ENCODE data around the gene BAHCC1. TPM values are rescaled to one million over a fixed set of nuclear protein-coding genes. Genes with fewer than 3 reads are reported as not detected.

BAHCC1 gene
- total and polyA plus RNA-seq, 9 of the 15 experiments (the other 6 are each of a cell fraction or from before 2014, with no cell fraction given): 0.14 to 26.9 (median 5.0) TPM

GRCh38 chr17:81473019-81473418 lies 77.8 kb downstream of the BAHCC1 start (continued):
- TF ChIP-seq ZNF121 (CRISPR knock-in tag; conservative IDR thresholded peaks at IDR 0.05): no peak
- TF ChIP-seq UBTF (IDR thresholded peaks at IDR 0.05; ENCODE audit: borderline replicate concordance in 1 of 2, low read depth in 2 of 2, low read length in 2 of 2): no peak
- TF ChIP-seq CHD1 (IDR thresholded peaks at IDR 0.05; ENCODE audit: low read length): no peak
- TF ChIP-seq PURB (CRISPR knock-in tag; IDR thresholded peaks at IDR 0.05; ENCODE audit: low read depth): no peak
- no peak for TF ChIP-seq TEAD2 (tag; IDR thresholded peaks at IDR 0.05)
- no peak for TF ChIP-seq RBBP5 (IDR thresholded peaks at IDR 0.05; ENCODE audit: borderline replicate concordance, insufficient read depth, low read length, poor library complexity, severe bottlenecking)
- no peak for TF ChIP-seq SIN3A (IDR thresholded peaks at IDR 0.05; ENCODE audit: borderline replicate concordance in 2 of 2, control insufficient read depth in 1 of 2, low read depth in 2 of 2, low read length in 2 of 2)

GRCh38 chr17:81474958-81475357 lies 79.7 kb downstream of the BAHCC1 start:
- H3K9me1 ChIP-seq (ENCODE audit: control insufficient read depth, insufficient read depth, low read length): no peaks in the 10 kb centered on the region
- in situ Hi-C loops (cut with MboI): no loop called here
- intact Hi-C loops (cut with micrococcal nuclease): no loop called here
- DNase-seq (ENCODE audit: extremely low read depth in 1 of 4, low spot score in 3 of 4): no peak
- WGBS (ENCODE audit: insufficient coverage, low coverage, missing lambda C conversion rate): 48% methylated on average over 14 of the region's 16 CpGs
- H3K9me3 ChIP-seq (replicated peaks; ENCODE audit: control insufficient read depth, insufficient read depth, low read depth, low read length): no peaks in the 10 kb centered on the region
- H3K9ac ChIP-seq (ENCODE audit: insufficient read depth in 1 of 2, low read depth in 2 of 2, low read length in 2 of 2): peak overlapping the region in 1 of 2 experiments; percentile 75; a peak in 2 of 4 replicates
- BruUV-seq (replicated peaks): no TSS peak
- no peak overlapping the region for H3K4me3 ChIP-seq
- ChIA-PET POLR2A (interaction anchor here (1.3 to 3.2 kb wide), 2 partner anchors 10 to 59 kb away, joined by 3 to 18 read pairs; no protein-coding TSS in a partner anchor), CTCF (ENCODE audit: low intra/inter-chr PET ratio) (no interaction called here)
- H3K79me2 ChIP-seq (ENCODE audit: control insufficient read depth, insufficient read depth, low read length): no peaks in the 10 kb centered on the region
- H4K20me1 ChIP-seq (replicated peaks; ENCODE audit: control insufficient read depth, insufficient read depth, low read length): no peaks in the 10 kb centered on the region
- peak overlapping the region; percentile 61 for H2AFZ ChIP-seq (ENCODE audit: low read depth, low read length)
- H3K36me3 ChIP-seq (ENCODE audit: control insufficient read depth, insufficient read depth, low read length): no peaks in the 10 kb centered on the region
- ATAC-seq: no peak
- no peaks in the 10 kb centered on the region for H3K27me3 ChIP-seq (ENCODE audit: control insufficient read depth in 2 of 2, insufficient read depth in 2 of 2, low read length in 2 of 2)
- FAIRE-seq: no peak
- H3K27ac ChIP-seq (ENCODE audit: extremely low read depth, low read depth, low read length): no peak overlapping the region
- TF ChIP-seq PRDM10 (IDR thresholded peaks at IDR 0.05; ENCODE audit: partially characterized antibody) (peak; percentile 41), TRIM24 (IDR thresholded peaks at IDR 0.05) (no peak), ATF7 (IDR thresholded peaks at IDR 0.05) (no peak)
- peaks cover 6 to 44% of the 10 kb centered on the region in 2 experiments; a peak in 4 of 5 replicates for H3K4me1 ChIP-seq (replicated peaks in 1 of 2; ENCODE audit: control insufficient read depth in 2 of 2, insufficient read depth in 2 of 2, low read length in 2 of 2)
- H3K4me2 ChIP-seq (ENCODE audit: insufficient read depth, low read length): no peak overlapping the region
